SK-N-SH treated with all-trans-retinoic acid at 6 μM for 48 hours (cell line): ENCODE measurements around the gene INCENP.
"Not testable (repeated sequence)": the region's sequence is repeated elsewhere in the genome, so short reads cannot be mapped to it uniquely, and the experiment has no call there.

Experiments
- ATAC-seq: fragments of 200-7000 bp; cut with Tn5 transposase; 3 replicates; pipeline ENCODE4 v1.9.1; 2020; ENCODE audit warnings: mild to moderate bottlenecking, moderate library complexity
- ARNTL ChIP-seq: fragments of 450-650 bp; formaldehyde crosslinking; IDR thresholded peaks from 2 replicates; pipeline ENCODE4 v1.5.0; 2020; ENCODE audit warnings: low read depth, mild to moderate bottlenecking, moderate library complexity, borderline replicate concordance
- BACH2 ChIP-seq: fragments of 250-450 bp; sonication (Bioruptor Pico); IDR thresholded peaks from 2 replicates; pipeline ENCODE4 v1.9.0; 2021; ENCODE audit warnings: mild to moderate bottlenecking, borderline replicate concordance
- CREB5 ChIP-seq: fragments of 250-450 bp; sonication (Bioruptor Pico); IDR thresholded peaks from 2 replicates; pipeline ENCODE4 v1.5.1; 2020; ENCODE audit warnings: low read depth, mild to moderate bottlenecking, moderate library complexity
- CSDC2 ChIP-seq: fragments of 250-450 bp; sonication (Bioruptor Pico); IDR thresholded peaks from 2 replicates; pipeline ENCODE4 v1.5.0; 2020; ENCODE audit warnings: mild to moderate bottlenecking, moderate library complexity
- CSRNP3 ChIP-seq: fragments of 250-450 bp; sonication (Bioruptor Pico); IDR thresholded peaks from 2 replicates; pipeline ENCODE4 v1.5.1; 2021; ENCODE audit warnings: mild to moderate bottlenecking, moderate library complexity
- ESRRG ChIP-seq: fragments of 250-450 bp; sonication (Bioruptor Pico); IDR thresholded peaks from 2 replicates; pipeline ENCODE4 v1.6.1; 2021; ENCODE audit warnings: mild to moderate bottlenecking
- GLIS3 ChIP-seq: fragments of 250-450 bp; sonication (Bioruptor Pico); IDR thresholded peaks from 2 replicates; pipeline ENCODE4 v1.5.0; 2020; ENCODE audit warnings: mild to moderate bottlenecking, moderate library complexity
- ISL1 ChIP-seq: fragments of 250-450 bp; sonication (Bioruptor Pico); IDR thresholded peaks from 2 replicates; pipeline ENCODE4 v2.1.2; 2022; ENCODE audit warnings: mild to moderate bottlenecking, moderate library complexity
- OSR1 ChIP-seq: fragments of 250-450 bp; sonication (Bioruptor Pico); IDR thresholded peaks from 2 replicates; pipeline ENCODE4 v1.8.0; 2022; ENCODE audit warnings: moderate library complexity, mild to moderate bottlenecking, inconsistent platforms
- PATZ1 ChIP-seq: fragments of 250-450 bp; sonication (Bioruptor Pico); IDR thresholded peaks from 2 replicates; pipeline ENCODE4 v1.8.0; 2020; ENCODE audit warnings: mild to moderate bottlenecking, moderate library complexity, borderline replicate concordance
- PPARA ChIP-seq: fragments of 250-450 bp; sonication (Bioruptor Pico); IDR thresholded peaks from 2 replicates; pipeline ENCODE4 v1.5.0; 2020; ENCODE audit warnings: mild to moderate bottlenecking, borderline replicate concordance
- RARB ChIP-seq: fragments of 250-450 bp; sonication (Bioruptor Pico); IDR thresholded peaks from 2 replicates; pipeline ENCODE4 v1.8.0; 2021; ENCODE audit warnings: mild to moderate bottlenecking, moderate library complexity
- SNAI2 ChIP-seq: fragments of 250-450 bp; sonication (Bioruptor Pico); IDR thresholded peaks from 2 replicates; pipeline ENCODE4 v1.5.0; 2020; ENCODE audit warnings: mild to moderate bottlenecking, moderate library complexity
- TOX ChIP-seq: fragments of 250-450 bp; sonication (Bioruptor Pico); IDR thresholded peaks from 2 replicates; pipeline ENCODE4 v1.8.0; 2021; ENCODE audit warnings: mild to moderate bottlenecking, moderate library complexity, borderline replicate concordance
- TSHZ2 ChIP-seq: fragments of 250-450 bp; sonication (Bioruptor Pico); IDR thresholded peaks from 2 replicates; pipeline ENCODE4 v1.5.0; 2020; ENCODE audit warnings: mild to moderate bottlenecking, moderate library complexity
- ZFP3 ChIP-seq: fragments of 250-450 bp; sonication (Bioruptor Pico); IDR thresholded peaks from 2 replicates; pipeline ENCODE4 v1.5.0; 2020; ENCODE audit warnings: mild to moderate bottlenecking, moderate library complexity
- ZFP30 ChIP-seq: fragments of 450-650 bp; formaldehyde crosslinking; IDR thresholded peaks from 2 replicates; pipeline ENCODE4 v1.5.0; 2022; ENCODE audit warnings: mild to moderate bottlenecking, moderate library complexity
- ZNF565 ChIP-seq: fragments of 450-650 bp; formaldehyde crosslinking; conservative IDR thresholded peaks from 2 replicates; pipeline ENCODE4 v1.5.0; 2020; ENCODE audit warnings: low read depth, mild to moderate bottlenecking, moderate library complexity
- ZNF70 ChIP-seq: fragments of 450-650 bp; formaldehyde crosslinking; IDR thresholded peaks from 2 replicates; pipeline ENCODE4 v1.5.0; 2020; ENCODE audit warnings: mild to moderate bottlenecking, moderate library complexity

Gene INCENP

GRCh38 chr11:62081378-62082291, 42.2 kb upstream of the INCENP start:
- TF ChIP-seq CSRNP3 (CRISPR knock-in tag) (no peak), ESRRG (CRISPR knock-in tag) (no peak), ZFP3 (CRISPR knock-in tag) (no peak), ARNTL (CRISPR knock-in tag) (no peak), CSDC2 (CRISPR knock-in tag) (no peak), ZNF70 (CRISPR knock-in tag) (no peak)
- peak; percentile 91 for ATAC-seq

GRCh38 chr11:62082292-62082657, 41.5 kb upstream of the INCENP start:
- no peak for TF ChIP-seq CSRNP3 (CRISPR knock-in tag)
- TF ChIP-seq RARB (CRISPR knock-in tag) = no peak
- no peak for TF ChIP-seq ZFP30 (CRISPR knock-in tag)
- no peak for TF ChIP-seq BACH2 (CRISPR knock-in tag)
- TF ChIP-seq CREB5 (CRISPR knock-in tag) = no peak
- TF ChIP-seq TOX (CRISPR knock-in tag) = no peak
- TF ChIP-seq OSR1 (CRISPR knock-in tag) = no peak
- TF ChIP-seq PPARA = no peak
- TF ChIP-seq ISL1 = no peak
- no peak for TF ChIP-seq CSDC2 (CRISPR knock-in tag)
- TF ChIP-seq GLIS3 (CRISPR knock-in tag) = no peak
- ATAC-seq = no peak

- not testable (repeated sequence) for ATAC-seq
Measured at GRCh38 chr11:62084801-62085200, 39.0 kb upstream of the INCENP start.

GRCh38 chr11:62087694-62088093, 36.1 kb upstream of the INCENP start:
- no peak for ATAC-seq
- no peak for TF ChIP-seq ZFP3 (CRISPR knock-in tag)

- TF ChIP-seq TSHZ2 (CRISPR knock-in tag) = no peak
- TF ChIP-seq ZNF70 (CRISPR knock-in tag) = no peak
- no peak for TF ChIP-seq PATZ1 (CRISPR knock-in tag)
- no peak for TF ChIP-seq SNAI2
- no peak for TF ChIP-seq ZNF565 (CRISPR knock-in tag)
- TF ChIP-seq OSR1 (CRISPR knock-in tag) = no peak
- ATAC-seq = no peak
Measured at GRCh38 chr11:62088331-62088933, 35.4 kb upstream of the INCENP start.
